Endometrial microvascular endothelial cells (primary cell): ENCODE results near the gene NOP14. TPM values are rescaled to one million over a fixed set of nuclear protein-coding genes. Genes with fewer than 3 reads are reported as not detected.

ENCODE experiments used
- in situ Hi-C: cut with HindIII; loops from 2 replicates; pipeline ENCODE4 v1.10.0; 2017; ENCODE audit warnings: low sequenced_read_pairs, low pct_unique_long_range_greater_than_20kb; ENCODE audit errors: inconsistent ontology term
- total RNA-seq: library from RNA; depleted of rRNA; stranded (reverse); fragments of >200 nt; gene quantifications from one replicate; pipeline ENCODE4 v1.2.3, GENCODE V29; 2015; ENCODE audit errors: inconsistent ontology term

The NOP14 gene
- total RNA-seq, 1 donor from 2014 or later, result 36.1 TPM

- in situ Hi-C loops, result no loop called here
Measured at GRCh38 chr4:2902126-2902525, 61.1 kb downstream of the NOP14 start.

GRCh38 chr4:2901186-2901585 is 62.0 kb downstream of the NOP14 start:
- in situ Hi-C loops, result no loop called here

DNA sequence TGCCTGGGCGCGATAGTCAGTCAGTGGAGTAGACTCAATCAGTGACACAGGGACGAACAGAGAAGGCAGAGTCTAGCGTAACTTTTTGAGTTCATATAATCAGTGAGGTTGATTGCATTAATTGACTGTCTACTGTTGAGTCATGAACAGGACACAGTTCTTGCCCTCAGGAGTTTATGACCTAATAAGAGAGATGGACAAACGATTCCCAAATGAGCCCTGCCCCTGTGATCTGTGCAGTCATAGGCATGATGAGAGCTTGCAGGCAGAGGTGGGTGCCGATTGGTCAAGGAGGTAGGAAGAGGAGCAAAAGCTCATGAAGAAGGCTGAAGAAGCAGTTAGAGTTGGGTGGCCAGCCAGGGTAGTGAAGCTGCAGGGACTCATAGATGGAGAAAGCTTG is 62.5 kb downstream of the NOP14 start:
- in situ Hi-C loops, result no loop called here

- in situ Hi-C loops, result no loop called here
Measured at GRCh38 chr4:2898001-2898400, 65.2 kb downstream of the NOP14 start.

- in situ Hi-C loops, result no loop called here
Measured at GRCh38 chr4:2893772-2894171, 69.4 kb downstream of the NOP14 start.

- in situ Hi-C loops, result no loop called here
Measured at GRCh38 chr4:2891294-2891693, 71.9 kb downstream of the NOP14 start.

- in situ Hi-C loops, result no loop called here
Measured at GRCh38 chr4:2888886-2889285, 74.3 kb downstream of the NOP14 start.

Other genes starting within 250 kb of the NOP14 start
- gene TNIP2, start 207.1 kb downstream of the NOP14 start, total RNA-seq, result 71.0 TPM
- 41.4 TPM for gene SH3BP2, start 170.3 kb downstream of the NOP14 start, total RNA-seq
- 182 TPM for gene ADD1, start 119.6 kb downstream of the NOP14 start, total RNA-seq
- gene GRK4, start 165 bp upstream of the NOP14 start, total RNA-seq, result 1.7 TPM
- not detected for gene HTT-AS, start 111.1 kb upstream of the NOP14 start, total RNA-seq
- gene HTT, start 111.3 kb upstream of the NOP14 start, total RNA-seq, result 36.3 TPM